GM19240 (cell line): ENCODE data around the gene RTN4.

ENCODE experiments used
- DNase-seq: peaks from one replicate; pipeline ENCODE4 v3.0.0; 2011; ENCODE audit warnings: low spot score; ENCODE audit not compliant: insufficient read length

Gene RTN4

GRCh38 chr2:54969940-54970338 lies 80.3 kb downstream of the RTN4 start:
- DNase-seq: no peak

DNA sequence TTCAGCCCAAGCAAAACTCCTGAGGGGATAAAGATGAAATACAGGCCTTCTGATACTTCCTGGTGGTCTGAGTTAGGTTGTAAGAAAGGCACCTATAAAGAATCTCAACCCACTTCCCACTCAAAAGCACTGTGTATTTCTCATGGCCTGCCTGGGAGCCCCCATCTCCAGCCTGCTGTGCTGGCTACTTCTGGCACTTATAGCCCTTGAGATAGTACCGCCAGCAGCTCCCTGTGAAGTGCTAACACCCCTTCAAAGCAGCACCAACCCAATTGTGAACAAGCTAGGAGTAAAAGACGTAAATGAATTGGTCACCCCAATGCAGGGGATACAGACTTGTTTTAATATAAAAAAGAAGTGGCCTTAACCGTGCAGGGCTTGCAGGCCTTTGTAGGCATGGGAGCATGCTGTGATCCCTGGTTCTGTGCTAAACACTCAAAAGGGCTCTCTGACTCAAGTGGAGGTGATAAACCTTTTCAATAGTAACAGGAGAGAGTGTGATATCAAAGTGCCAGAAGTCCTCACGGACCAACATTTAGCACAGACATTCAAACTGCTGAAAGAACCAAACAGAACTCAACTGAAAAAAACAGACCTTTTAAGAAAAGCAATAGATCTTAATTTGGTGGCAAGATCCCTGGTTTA lies 80.8 kb downstream of the RTN4 start:
- DNase-seq: no peak

GRCh38 chr2:54968561-54969218 lies 81.6 kb downstream of the RTN4 start:
- DNase-seq: no peak

- no peak for DNase-seq
These were observed 82.4 kb downstream of the RTN4 start for GRCh38 chr2:54967759-54968365.

DNA sequence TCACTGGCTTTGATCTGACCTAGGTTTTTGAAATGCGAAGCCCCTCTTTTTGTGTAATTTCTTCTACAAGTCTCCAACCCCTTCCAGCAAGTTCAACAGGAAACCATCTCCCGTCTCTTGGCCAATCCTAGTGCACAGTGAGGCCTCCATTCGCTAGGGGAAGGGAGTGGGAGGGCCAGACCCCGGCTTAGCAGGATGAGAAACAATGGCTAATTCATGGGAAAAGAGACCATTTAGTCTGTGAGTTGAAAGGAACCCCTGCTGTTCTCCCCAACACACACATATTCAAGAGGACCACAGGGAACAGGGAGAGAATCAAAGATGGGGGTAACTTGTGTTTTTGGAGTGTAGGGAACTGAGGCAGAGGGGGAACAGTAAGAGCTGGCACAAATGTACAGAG lies 83.0 kb downstream of the RTN4 start:
- DNase-seq: no peak

DNA sequence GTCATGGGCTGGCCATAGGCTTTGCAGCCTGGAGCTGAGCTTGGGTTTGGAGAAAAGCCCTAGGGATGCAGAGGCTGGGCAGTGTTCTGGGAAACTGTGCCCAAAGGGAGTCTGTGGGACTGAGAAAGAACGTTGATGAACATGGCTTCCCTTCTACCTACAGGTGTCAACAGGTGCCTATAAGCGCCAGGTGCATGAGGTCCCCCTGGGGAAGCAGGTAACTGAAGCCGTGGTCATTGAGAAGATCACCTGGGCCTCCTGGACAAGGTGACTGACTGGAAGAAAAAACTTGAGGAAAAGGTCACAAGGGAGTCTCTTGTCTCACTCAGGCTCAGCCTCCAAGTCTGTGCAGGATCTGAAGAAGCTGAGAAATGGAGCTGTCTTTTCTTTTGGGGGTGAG lies 83.4 kb downstream of the RTN4 start:
- DNase-seq: no peak

DNA sequence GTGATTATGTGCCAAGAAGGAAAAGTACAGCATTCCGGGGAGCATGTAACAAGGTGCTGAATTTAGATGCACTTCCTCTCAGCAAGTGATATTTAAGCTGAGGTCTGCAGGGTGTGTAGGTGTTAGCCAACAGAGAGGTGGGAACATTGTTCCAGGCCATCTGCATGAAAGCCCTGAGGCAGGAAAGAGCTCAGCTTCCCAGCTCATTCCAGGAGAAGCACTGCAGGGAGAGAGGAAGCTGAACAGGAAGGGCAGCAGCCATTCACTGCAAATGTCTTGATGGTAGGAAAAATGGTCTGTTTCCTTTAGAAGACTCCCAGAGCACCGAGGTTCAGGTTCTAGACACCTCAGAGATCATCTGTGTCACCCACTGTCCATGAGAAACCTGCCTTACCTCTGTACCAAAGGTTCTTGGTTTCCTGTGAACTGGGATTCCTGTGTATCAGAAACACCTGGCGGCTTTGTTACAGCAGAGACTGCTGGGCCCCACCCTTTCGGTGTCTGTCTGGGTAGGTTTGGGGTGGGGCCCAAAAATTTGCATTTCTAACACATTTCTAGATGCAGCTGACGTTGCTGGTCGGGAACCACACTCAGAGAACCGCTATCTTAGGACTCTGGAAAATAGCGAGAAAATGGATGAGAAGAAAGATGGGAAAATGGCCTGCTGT lies 84.0 kb downstream of the RTN4 start:
- DNase-seq: no peak

- no peak for DNase-seq
These were observed 84.8 kb downstream of the RTN4 start for GRCh38 chr2:54965425-54965824.

DNA sequence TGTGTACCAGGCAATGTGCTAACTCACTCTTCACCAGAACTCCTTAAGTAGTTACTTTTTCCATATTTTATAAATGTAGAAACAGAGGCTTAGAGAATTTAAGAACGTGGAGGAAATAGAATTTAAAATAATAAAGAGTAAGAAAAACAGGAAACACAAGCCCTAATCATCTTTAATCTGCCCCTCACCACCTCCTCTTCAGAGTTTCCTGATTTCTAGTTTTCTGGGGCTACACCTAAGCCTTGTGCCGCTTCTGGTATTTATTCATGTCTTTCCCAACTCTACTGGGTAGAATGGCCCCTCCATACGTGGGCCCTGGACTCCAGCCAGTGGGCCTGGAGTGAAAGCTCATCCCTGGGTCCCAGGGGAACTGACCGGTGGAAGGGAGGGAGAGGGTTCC lies 85.4 kb downstream of the RTN4 start:
- DNase-seq: no peak

- DNase-seq: no peak
These were observed 86.0 kb downstream of the RTN4 start for GRCh38 chr2:54964271-54964670.

DNA sequence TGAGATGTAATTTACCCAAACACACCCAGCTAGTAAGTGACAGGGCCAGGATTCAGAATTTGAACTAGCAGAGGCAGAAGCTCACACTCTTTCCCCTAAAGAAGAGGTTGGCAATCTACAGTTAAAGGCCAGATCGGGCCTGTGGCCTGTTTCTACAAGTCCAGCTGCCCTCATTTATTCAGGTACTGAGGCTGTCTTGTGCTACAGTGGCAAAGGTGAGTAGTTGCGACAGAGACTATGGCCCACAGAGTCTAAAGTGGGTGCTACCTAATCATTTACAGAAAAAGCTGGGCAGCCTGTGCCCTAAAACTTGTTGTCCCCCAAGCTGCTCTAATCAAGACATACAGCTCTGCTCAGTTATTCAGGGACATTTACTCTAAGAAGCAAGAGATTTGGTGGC lies 86.8 kb downstream of the RTN4 start:
- DNase-seq: no peak

GRCh38 chr2:54962935-54963440 lies 87.3 kb downstream of the RTN4 start:
- no peak for DNase-seq

DNA sequence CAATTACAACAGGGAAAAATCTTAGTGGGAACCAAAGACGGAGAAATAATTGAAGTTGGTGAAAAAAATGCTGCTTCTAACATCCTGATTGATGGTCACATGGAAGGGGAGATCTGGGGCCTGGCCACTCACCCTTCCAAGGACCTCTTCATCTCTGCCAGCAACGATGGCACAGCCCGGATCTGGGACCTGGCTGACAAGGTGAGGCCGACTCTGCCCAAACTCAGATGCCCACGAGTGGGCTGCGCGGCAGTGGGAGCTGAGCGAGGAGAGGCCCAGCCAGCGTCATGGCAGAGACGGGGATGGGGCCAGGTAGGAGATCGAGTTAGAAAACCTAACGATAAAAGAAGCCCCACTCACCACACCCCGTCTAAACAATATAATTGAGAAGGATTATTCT lies 87.7 kb downstream of the RTN4 start:
- DNase-seq: no peak

DNA sequence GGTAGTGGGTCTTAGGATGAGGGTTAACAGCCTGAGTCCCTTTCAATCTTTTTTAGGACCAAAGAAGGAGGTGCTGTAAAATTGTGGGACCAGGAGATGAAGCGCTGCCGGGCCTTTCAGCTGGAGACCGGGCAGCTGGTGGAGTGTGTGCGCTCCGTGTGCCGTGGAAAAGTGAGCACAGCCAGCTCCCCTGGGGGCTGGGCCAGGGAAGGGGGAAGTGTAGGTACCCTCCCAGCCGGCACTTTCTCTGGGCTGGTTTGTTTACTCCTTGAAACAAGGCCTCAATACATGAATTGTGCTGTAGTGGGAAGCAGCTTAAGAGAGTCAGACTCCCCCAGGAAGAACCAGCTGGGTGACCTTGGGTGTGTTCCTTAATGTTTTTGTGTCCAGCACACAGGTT lies 90.1 kb downstream of the RTN4 start:
- DNase-seq: no peak

DNA sequence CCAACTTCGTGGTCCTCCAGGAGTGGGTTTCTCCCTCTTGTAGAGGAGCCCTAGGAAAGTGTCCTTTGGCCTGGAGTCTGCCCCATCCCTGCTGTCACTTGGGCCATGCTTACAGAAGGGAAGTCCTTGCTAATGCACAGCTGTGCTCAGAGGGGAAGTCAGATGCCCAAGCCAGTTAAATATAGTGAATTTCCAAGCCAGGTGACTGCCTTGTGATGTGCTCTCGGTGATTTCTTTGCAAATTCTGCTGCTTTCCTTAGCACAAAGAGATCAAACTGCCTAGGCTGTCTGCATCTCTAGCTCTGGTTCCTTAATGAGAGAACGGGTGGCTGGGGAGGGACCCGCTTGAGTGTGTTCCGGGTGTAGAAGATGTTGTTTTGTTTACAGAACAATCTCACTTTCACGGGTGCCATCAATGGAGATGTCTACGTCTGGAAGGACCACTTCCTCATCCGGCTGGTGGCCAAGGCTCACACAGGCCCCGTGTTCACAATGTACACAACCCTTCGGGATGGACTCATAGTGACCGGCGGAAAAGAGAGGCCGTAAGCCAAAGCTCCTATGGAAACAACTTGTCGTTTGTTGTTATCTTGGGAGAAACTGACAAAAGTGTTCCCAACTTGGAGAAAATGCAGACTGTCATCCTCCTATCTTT lies 91.4 kb downstream of the RTN4 start:
- DNase-seq: no peak

- DNase-seq: no peak
These were observed 92.8 kb downstream of the RTN4 start for GRCh38 chr2:54957321-54957999.

DNA sequence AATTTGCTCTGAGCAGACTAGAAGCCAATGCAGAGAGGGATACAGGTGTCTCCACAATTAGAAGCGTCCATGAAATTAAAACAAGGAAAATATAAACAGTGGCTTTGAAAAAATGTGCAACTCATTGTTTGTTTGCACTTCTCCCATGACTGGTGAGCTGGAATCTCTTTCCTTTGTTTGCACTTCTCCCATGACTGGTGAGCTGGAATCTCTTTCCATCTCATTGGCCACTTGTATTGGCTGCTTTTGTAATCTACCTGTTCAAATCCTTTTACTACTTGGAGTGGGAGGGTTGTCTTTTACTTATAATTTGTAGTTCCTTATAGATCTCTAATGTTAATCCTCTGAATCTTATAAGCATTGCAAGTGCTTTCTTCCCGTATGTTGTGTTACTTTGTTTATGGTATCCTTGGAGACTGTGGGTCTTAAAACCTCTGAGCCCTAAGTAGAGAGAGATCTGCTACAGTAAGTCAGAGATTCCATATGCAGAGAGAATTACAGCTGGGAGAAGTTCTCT lies 94.1 kb downstream of the RTN4 start:
- DNase-seq: no peak

DNA sequence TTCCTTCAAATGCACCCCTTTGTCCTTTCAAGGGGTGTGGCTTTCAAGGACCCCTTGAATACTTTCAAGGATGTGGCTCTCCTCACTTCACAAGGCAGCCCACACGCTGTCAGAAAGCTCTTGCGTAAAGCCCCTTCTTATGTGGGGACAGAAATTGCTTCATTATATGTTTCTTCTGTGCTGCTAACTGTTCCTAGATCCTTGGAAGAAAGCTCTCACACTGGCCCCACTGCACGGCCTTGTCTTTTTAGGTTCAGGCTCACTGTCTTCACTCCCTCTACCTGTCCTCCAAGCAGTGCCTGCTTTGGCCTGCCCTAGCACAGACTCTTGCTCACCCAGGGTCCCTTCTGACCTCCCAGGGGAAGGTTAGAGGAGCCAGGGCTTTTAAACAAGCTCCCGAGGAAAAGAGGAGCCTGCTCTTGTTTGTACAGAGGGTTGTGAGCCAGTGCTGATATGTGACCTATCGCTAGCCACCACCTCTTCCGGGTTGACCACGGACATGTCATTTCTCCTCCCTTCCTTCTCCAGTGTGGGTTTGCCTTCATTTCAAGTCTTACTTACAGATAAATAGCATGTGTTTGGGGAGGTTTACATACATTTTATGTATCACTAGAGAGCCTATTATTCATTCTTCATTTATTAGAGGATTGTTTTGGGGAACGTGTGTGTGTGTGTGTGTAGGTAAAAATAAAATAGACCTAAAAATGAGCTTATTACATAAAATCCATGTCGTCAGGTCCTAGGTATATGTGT lies 94.7 kb downstream of the RTN4 start:
- DNase-seq: no peak

DNA sequence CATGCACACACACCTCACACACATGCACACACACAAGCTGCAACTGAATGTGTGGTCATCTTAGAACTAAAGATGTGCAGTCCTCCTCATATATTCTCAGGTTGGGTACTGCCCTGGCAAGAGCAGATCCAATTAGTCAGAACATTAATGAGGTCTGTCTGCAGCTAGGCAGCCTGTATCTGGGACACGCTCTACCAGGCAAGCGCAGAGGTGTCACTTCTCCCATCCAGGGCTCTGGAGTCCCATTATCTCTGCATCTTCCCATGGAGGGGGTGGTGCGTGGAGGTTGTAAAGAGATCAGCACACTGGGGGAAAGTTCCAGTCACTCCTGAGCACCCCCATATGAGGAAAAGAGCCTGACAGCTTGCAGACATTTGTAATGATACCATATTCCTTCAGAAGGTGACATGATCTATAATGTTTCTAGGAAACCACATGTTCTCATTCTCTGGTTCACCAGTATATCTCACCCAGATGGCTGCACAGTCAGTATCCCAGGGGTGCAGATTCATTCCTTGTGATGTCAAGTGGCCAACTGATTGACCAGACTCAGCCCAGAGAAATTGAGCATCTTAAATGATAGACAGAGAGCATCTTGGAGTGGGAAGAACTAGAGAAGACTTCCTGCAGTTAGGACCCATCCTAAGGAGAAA lies 95.4 kb downstream of the RTN4 start:
- no peak for DNase-seq

DNA sequence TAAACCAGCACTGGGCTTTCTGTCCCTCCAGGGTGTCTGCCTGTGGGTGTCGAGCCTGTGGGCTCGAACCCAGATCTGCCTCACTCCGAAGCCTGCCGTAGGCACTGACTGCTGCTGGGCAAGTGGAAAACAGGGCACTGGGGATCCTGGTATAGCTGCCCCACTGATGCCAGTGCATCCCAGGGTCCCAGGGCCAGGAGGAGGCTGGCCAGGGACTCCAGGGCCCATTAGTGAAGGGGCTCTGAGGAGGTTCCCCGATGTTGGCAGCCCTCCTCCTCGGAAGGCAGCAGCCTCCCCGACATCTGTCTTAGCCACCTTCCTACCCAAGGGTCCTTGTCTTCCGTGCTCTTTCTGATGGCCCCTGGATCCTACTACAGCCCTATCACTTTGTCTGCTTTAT lies 96.1 kb downstream of the RTN4 start:
- no peak for DNase-seq
